ENCODE measurements around the gene TENM4. TPM values are rescaled to one million over a fixed set of nuclear protein-coding genes. Genes with fewer than 3 reads are reported as not detected.

The TENM4 gene
- total RNA-seq, 1 donor from 2014 or later: 117 TPM

- H3K4me3 Mint-ChIP-seq (ENCODE audit: low read depth): no peak overlapping the region
- no peak overlapping the region for H3K27ac Mint-ChIP-seq
- no peaks in the 10 kb centered on the region for H3K4me1 Mint-ChIP-seq (ENCODE audit: low read depth)
- no peaks in the 10 kb centered on the region for H3K36me3 Mint-ChIP-seq (ENCODE audit: insufficient read depth)
- TF ChIP-seq CTCF (IDR thresholded peaks at IDR 0.05; ENCODE audit: unreplicated experiment): no peak
- no peaks in the 10 kb centered on the region for H3K9me3 Mint-ChIP-seq (ENCODE audit: low read depth)
- DNase-seq (ENCODE audit: low spot score, unreplicated experiment): no peak
- no peaks in the 10 kb centered on the region for H3K27me3 Mint-ChIP-seq
These were observed 196.0 kb downstream of the TENM4 start for GRCh38 chr11:79244798-79245197.

GRCh38 chr11:79244241-79244772 lies 196.5 kb downstream of the TENM4 start:
- no peaks in the 10 kb centered on the region for H3K36me3 Mint-ChIP-seq (ENCODE audit: insufficient read depth)
- no peak overlapping the region for H3K27ac Mint-ChIP-seq
- H3K27me3 Mint-ChIP-seq: no peaks in the 10 kb centered on the region
- H3K4me1 Mint-ChIP-seq (ENCODE audit: low read depth): no peaks in the 10 kb centered on the region
- no peaks in the 10 kb centered on the region for H3K9me3 Mint-ChIP-seq (ENCODE audit: low read depth)
- TF ChIP-seq CTCF (IDR thresholded peaks at IDR 0.05; ENCODE audit: unreplicated experiment): no peak
- no peak overlapping the region for H3K4me3 Mint-ChIP-seq (ENCODE audit: low read depth)
- DNase-seq (ENCODE audit: low spot score, unreplicated experiment): no peak

- Mint-ChIP-seq H3K4me1 (ENCODE audit: low read depth) (peaks cover under 1% of the 10 kb centered on the region), H3K9me3 (ENCODE audit: low read depth) (no peaks in the 10 kb centered on the region), H3K27ac (no peak overlapping the region), H3K36me3 (ENCODE audit: insufficient read depth) (no peaks in the 10 kb centered on the region), H3K4me3 (ENCODE audit: low read depth) (no peak overlapping the region), H3K27me3 (no peaks in the 10 kb centered on the region)
- no peak for DNase-seq (ENCODE audit: low spot score, unreplicated experiment)
- TF ChIP-seq CTCF (IDR thresholded peaks at IDR 0.05; ENCODE audit: unreplicated experiment): no peak
These were observed 197.2 kb downstream of the TENM4 start for GRCh38 chr11:79243422-79244210.

GRCh38 chr11:79242616-79243015 lies 198.2 kb downstream of the TENM4 start:
- no peaks in the 10 kb centered on the region for H3K27me3 Mint-ChIP-seq
- H3K4me1 Mint-ChIP-seq (ENCODE audit: low read depth): peaks cover 10% of the 10 kb centered on the region
- no peaks in the 10 kb centered on the region for H3K9me3 Mint-ChIP-seq (ENCODE audit: low read depth)

GRCh38 chr11:79241852-79242241 lies 199.0 kb downstream of the TENM4 start:
- Mint-ChIP-seq H3K4me1 (ENCODE audit: low read depth) (peaks cover 10% of the 10 kb centered on the region), H3K36me3 (ENCODE audit: insufficient read depth) (no peaks in the 10 kb centered on the region), H3K27ac (no peak overlapping the region), H3K27me3 (no peaks in the 10 kb centered on the region), H3K4me3 (ENCODE audit: low read depth) (no peak overlapping the region), H3K9me3 (ENCODE audit: low read depth) (no peaks in the 10 kb centered on the region)
- no peak for DNase-seq (ENCODE audit: low spot score, unreplicated experiment)
- no peak for TF ChIP-seq CTCF (IDR thresholded peaks at IDR 0.05; ENCODE audit: unreplicated experiment)

More at GRCh38 chr11:79242616-79243015, 198.2 kb downstream of the TENM4 start:
- no peak for DNase-seq (ENCODE audit: low spot score, unreplicated experiment)
- H3K36me3 Mint-ChIP-seq (ENCODE audit: insufficient read depth): no peaks in the 10 kb centered on the region
- H3K27ac Mint-ChIP-seq: no peak overlapping the region
- no peak for TF ChIP-seq CTCF (IDR thresholded peaks at IDR 0.05; ENCODE audit: unreplicated experiment)
- H3K4me3 Mint-ChIP-seq (ENCODE audit: low read depth): no peak overlapping the region

Data from progenitor cell of endocrine pancreas (in vitro differentiated cells).